GM11168 (cell line): Measurements from ENCODE around the gene NPDC1.

ENCODE experiments used
- in situ Hi-C: fragments of 300-500 bp; cut with MboI; formaldehyde crosslinking; loops from one replicate; pipeline ENCODE4 v1.12.0; 2022; ENCODE audit warnings: low sequenced_read_pairs; ENCODE audit not compliant: unreplicated experiment

Gene NPDC1

GRCh38 chr9:137000177-137000930, 45.6 kb downstream of the NPDC1 start:
- in situ Hi-C loops = no loop called here

GRCh38 chr9:136997830-136998234, 48.1 kb downstream of the NPDC1 start:
- in situ Hi-C loops = no loop called here

GRCh38 chr9:136997371-136997770, 48.6 kb downstream of the NPDC1 start:
- in situ Hi-C loops = no loop called here

- in situ Hi-C loops = no loop called here
These were observed 49.4 kb downstream of the NPDC1 start, which contains the start of gene CLIC3 for GRCh38 chr9:136996361-136997292. TSS of gene CLIC3 (minus strand) at chr9:136996568. CDS start at chr9:136996543, 25 bp downstream.

GRCh38 chr9:136995772-136996311, 50.1 kb downstream of the NPDC1 start:
- in situ Hi-C loops = no loop called here

- in situ Hi-C loops = no loop called here
These were observed 50.6 kb downstream of the NPDC1 start for GRCh38 chr9:136995362-136995761.

- in situ Hi-C loops = no loop called here
These were observed 51.1 kb downstream of the NPDC1 start for GRCh38 chr9:136994888-136995230.

GRCh38 chr9:136994180-136994887, 51.6 kb downstream of the NPDC1 start:
- in situ Hi-C loops = no loop called here

GRCh38 chr9:136992819-136993369, 53.1 kb downstream of the NPDC1 start:
- in situ Hi-C loops = no loop called here

GRCh38 chr9:136991993-136992818, 53.8 kb downstream of the NPDC1 start, which contains the start of gene PAXX:
TSS of gene PAXX (plus strand) at chr9:136992422. CDS start at chr9:136992444, 22 bp downstream.
- in situ Hi-C loops = no loop called here

- in situ Hi-C loops = no loop called here
These were observed 55.6 kb downstream of the NPDC1 start for GRCh38 chr9:136990242-136990911.
